ENCODE data around the gene DISC1.

DISC1 gene

DNA sequence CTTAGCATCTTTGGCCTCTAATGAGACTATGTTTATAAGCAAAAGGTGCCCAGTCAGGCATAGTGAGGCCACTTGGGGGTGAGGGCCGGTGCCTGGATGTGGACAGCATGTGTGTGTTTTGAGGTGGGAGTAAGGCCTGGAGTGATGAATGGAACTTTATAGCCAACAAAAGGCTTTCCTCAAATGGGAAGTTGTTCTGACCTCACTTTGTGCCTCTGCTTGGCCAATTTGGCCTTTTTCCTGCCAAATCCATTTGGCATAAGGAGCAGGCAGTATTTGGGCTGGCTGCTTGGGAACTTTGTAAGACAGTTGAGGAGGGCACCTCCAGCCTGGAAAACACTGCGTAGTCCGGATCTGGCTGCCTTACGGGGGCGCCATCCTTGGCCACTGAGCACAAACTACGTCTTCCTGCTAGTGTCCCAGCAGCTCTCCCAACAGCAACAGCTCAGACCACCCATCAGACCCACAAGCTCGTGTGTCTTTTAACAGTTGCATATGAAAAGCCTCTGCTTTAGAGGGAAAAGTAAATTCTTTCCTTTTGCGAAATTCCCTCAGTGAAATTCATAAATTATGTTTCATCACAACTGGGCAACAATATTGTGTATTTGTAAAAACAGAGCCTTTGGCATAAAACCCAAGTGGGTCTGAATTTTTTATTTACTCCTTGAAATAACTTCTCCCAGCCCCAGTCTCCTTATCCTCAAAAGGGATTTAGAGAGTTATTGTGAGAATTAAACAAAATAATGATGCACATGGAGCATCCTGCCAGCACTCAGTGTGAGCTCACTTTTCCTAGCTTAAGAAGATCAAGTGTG, 322.9 kb downstream of the DISC1 start:
- Histone ChIP-seq H3K27me3 (ENCODE audit: low read length) (no peaks in the 10 kb centered on the region), H3K36me3 (ENCODE audit: low read length) (no peaks in the 10 kb centered on the region), H3K9me2 (replicated peaks; ENCODE audit: insufficient read depth, low read length) (no peaks in the 10 kb centered on the region), H3K4me2 (ENCODE audit: low read depth, low read length, poor library complexity, severe bottlenecking) (no peak overlapping the region), H4K20me1 (ENCODE audit: low read depth, low read length) (no peaks in the 10 kb centered on the region), H3K4me3 (ENCODE audit: insufficient read depth, low read length, poor library complexity, severe bottlenecking) (no peak overlapping the region), H3K9me3 (ENCODE audit: insufficient read depth, low read length) (no peaks in the 10 kb centered on the region), H3F3A (ENCODE audit: insufficient read depth) (no peaks in the 10 kb centered on the region), H2AFZ (ENCODE audit: low read depth, low read length, severe bottlenecking) (no peak overlapping the region), H3K79me2 (ENCODE audit: insufficient read depth, low read length) (no peaks in the 10 kb centered on the region), H3K9ac (ENCODE audit: low read length) (no peak overlapping the region), H3K27ac (ENCODE audit: low read depth, low read length) (no peak overlapping the region)
- TF ChIP-seq EZH2phosphoT487 (conservative IDR thresholded peaks at IDR 0.05; ENCODE audit: low read length) (no peak), CTCF (IDR thresholded peaks at IDR 0.05; ENCODE audit: insufficient read depth, low read length, poor library complexity, severe bottlenecking) (no peak)

DNA sequence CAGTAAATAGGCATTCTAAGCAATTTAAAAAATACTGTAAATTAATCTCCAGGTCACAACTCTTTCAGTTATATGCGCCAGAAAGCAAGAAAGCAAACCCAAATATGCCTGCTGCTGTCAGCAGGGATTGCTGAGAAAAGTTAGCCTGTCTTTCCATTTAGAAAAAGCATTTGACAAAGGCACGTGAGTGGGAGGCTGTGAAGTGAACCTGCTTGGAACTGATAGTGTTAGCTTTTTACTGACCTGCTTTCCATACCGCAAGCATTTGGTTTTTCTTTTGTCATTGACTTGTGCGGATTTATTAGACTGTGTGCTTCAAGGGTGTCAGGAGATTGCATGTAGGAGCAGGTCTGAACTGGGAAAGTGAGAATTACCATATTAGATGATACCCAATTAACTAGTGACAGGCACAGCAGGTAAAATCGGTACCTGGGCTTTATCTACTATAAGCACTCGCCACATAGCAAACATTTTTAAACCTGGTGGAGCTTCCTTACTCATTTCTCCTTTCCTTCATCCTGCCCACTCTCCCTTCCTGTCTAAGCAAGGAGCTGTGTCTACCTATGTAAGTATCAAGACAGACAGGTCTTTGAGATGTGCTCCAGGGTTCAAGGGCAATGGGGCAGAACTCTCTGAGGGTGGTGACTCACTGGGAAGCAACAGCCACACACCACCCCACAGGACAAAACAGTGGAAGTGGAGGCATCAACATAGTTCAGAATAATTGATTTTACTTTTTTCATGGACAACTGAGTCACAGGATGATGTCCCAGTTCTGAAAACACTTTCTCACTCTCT, 323.9 kb downstream of the DISC1 start:
- TF ChIP-seq EZH2phosphoT487 (conservative IDR thresholded peaks at IDR 0.05; ENCODE audit: low read length) = no peak
- TF ChIP-seq CTCF (IDR thresholded peaks at IDR 0.05; ENCODE audit: insufficient read depth, low read length, poor library complexity, severe bottlenecking) = no peak
- no peak overlapping the region for H3K4me2 ChIP-seq (ENCODE audit: low read depth, low read length, poor library complexity, severe bottlenecking)
- H3K9ac ChIP-seq (ENCODE audit: low read length) = no peak overlapping the region
- no peak overlapping the region for H2AFZ ChIP-seq (ENCODE audit: low read depth, low read length, severe bottlenecking)
- H3K9me3 ChIP-seq (ENCODE audit: insufficient read depth, low read length) = no peaks in the 10 kb centered on the region
- no peaks in the 10 kb centered on the region for H3K27me3 ChIP-seq (ENCODE audit: low read length)
- H3K36me3 ChIP-seq (ENCODE audit: low read length) = no peaks in the 10 kb centered on the region
- H4K20me1 ChIP-seq (ENCODE audit: low read depth, low read length) = no peaks in the 10 kb centered on the region
- H3K79me2 ChIP-seq (ENCODE audit: insufficient read depth, low read length) = no peaks in the 10 kb centered on the region
- H3F3A ChIP-seq (ENCODE audit: insufficient read depth) = no peaks in the 10 kb centered on the region
- no peaks in the 10 kb centered on the region for H3K9me2 ChIP-seq (replicated peaks; ENCODE audit: insufficient read depth, low read length)
- H3K27ac ChIP-seq (ENCODE audit: low read depth, low read length) = no peak overlapping the region
- H3K4me3 ChIP-seq (ENCODE audit: insufficient read depth, low read length, poor library complexity, severe bottlenecking) = no peak overlapping the region

DNA sequence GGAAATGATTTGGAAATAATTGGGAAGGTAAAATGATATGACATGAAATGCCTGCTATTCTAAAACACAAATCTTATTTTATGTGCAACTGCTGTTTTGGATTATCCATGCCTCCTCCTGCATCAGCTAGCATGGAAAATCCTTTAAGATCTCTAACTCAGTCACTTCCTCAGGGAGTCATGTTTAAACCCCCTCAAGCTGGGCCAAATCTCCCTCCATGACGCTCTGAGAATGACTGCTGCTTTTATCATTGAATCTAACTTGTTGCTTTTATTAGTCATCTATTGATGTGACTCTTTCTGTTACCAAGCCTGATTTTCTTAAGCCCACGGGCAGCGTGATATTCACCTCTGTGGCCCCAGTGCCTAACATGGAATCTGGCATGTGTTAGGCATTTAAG, 324.8 kb downstream of the DISC1 start:
- no peaks in the 10 kb centered on the region for H3F3A ChIP-seq (ENCODE audit: insufficient read depth)
- H2AFZ ChIP-seq (ENCODE audit: low read depth, low read length, severe bottlenecking) = no peak overlapping the region
- no peak overlapping the region for H3K4me2 ChIP-seq (ENCODE audit: low read depth, low read length, poor library complexity, severe bottlenecking)
- no peaks in the 10 kb centered on the region for H4K20me1 ChIP-seq (ENCODE audit: low read depth, low read length)
- no peaks in the 10 kb centered on the region for H3K9me3 ChIP-seq (ENCODE audit: insufficient read depth, low read length)
- H3K36me3 ChIP-seq (ENCODE audit: low read length) = no peaks in the 10 kb centered on the region
- H3K9me2 ChIP-seq (replicated peaks; ENCODE audit: insufficient read depth, low read length) = no peaks in the 10 kb centered on the region
- no peak overlapping the region for H3K27ac ChIP-seq (ENCODE audit: low read depth, low read length)
- no peak overlapping the region for H3K4me3 ChIP-seq (ENCODE audit: insufficient read depth, low read length, poor library complexity, severe bottlenecking)
- H3K79me2 ChIP-seq (ENCODE audit: insufficient read depth, low read length) = no peaks in the 10 kb centered on the region
- no peak overlapping the region for H3K9ac ChIP-seq (ENCODE audit: low read length)
- no peaks in the 10 kb centered on the region for H3K27me3 ChIP-seq (ENCODE audit: low read length)
- TF ChIP-seq EZH2phosphoT487 (conservative IDR thresholded peaks at IDR 0.05; ENCODE audit: low read length) = no peak
- no peak for TF ChIP-seq CTCF (IDR thresholded peaks at IDR 0.05; ENCODE audit: insufficient read depth, low read length, poor library complexity, severe bottlenecking)
